ENCODE results near the gene PLG.
"Not testable (repeated sequence)": the region's sequence is repeated elsewhere in the genome, so short reads cannot be mapped to it uniquely, and the experiment has no call there.

Gene PLG

GRCh38 chr6:160781298-160781697 is 79.3 kb downstream of the PLG start:
- H3K27me3 ChIP-seq (ENCODE audit: control insufficient read depth in 1 of 2, insufficient read depth in 2 of 2, low read length in 2 of 2), result no peaks in the 10 kb centered on the region
- H3K9ac ChIP-seq (ENCODE audit: low read length), result no peak overlapping the region
- H3K27ac ChIP-seq (ENCODE audit: low read depth, low read length), result no peak overlapping the region
- H3K4me1 ChIP-seq (ENCODE audit: insufficient read depth, low read length), result no peaks in the 10 kb centered on the region
- H3K9me3 ChIP-seq (ENCODE audit: low read length), result no peaks in the 10 kb centered on the region
- no peaks in the 10 kb centered on the region for H3K36me3 ChIP-seq (ENCODE audit: insufficient read depth, low read length)
- no peak overlapping the region for H3K4me3 ChIP-seq (ENCODE audit: low read depth in 1 of 2, low read length in 2 of 2)

DNA sequence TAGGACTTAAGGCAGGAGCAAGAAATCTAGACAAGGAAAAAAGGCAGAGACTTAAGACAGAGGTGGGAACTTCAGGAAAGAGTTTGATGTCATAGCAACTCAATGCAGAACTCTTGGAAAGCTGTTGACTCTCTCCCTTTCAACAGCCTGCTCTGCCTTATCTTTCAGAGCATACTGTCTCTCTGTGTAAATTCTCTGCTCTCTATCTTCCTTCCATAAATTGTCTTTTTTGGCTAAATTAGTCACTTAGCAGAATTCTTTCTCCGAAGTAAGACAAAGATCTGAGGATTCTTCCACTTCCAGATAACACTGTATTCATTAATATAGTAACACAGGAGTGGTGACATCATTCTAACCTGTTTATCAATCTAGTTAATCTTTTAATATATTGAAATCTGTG is 80.2 kb downstream of the PLG start:
- no peaks in the 10 kb centered on the region for H3K27me3 ChIP-seq (ENCODE audit: control insufficient read depth in 1 of 2, insufficient read depth in 2 of 2, low read length in 2 of 2)
- H3K4me1 ChIP-seq (ENCODE audit: insufficient read depth, low read length), result no peaks in the 10 kb centered on the region
- H3K9ac ChIP-seq (ENCODE audit: low read length), result no peak overlapping the region
- no peak overlapping the region for H3K27ac ChIP-seq (ENCODE audit: low read depth, low read length)
- H3K36me3 ChIP-seq (ENCODE audit: insufficient read depth, low read length), result no peaks in the 10 kb centered on the region
- H3K9me3 ChIP-seq (ENCODE audit: low read length), result no peaks in the 10 kb centered on the region
- no peak overlapping the region for H3K4me3 ChIP-seq (ENCODE audit: low read depth in 1 of 2, low read length in 2 of 2)

- Histone ChIP-seq H3K36me3 (ENCODE audit: insufficient read depth, low read length) (no peaks in the 10 kb centered on the region), H3K9ac (ENCODE audit: low read length) (no peak overlapping the region), H3K4me3 (ENCODE audit: low read depth in 1 of 2, low read length in 2 of 2) (no peak overlapping the region), H3K27me3 (ENCODE audit: control insufficient read depth in 1 of 2, insufficient read depth in 2 of 2, low read length in 2 of 2) (no peaks in the 10 kb centered on the region), H3K9me3 (ENCODE audit: low read length) (no peaks in the 10 kb centered on the region), H3K27ac (ENCODE audit: low read depth, low read length) (no peak overlapping the region), H3K4me1 (ENCODE audit: insufficient read depth, low read length) (no peaks in the 10 kb centered on the region)
These were observed 81.7 kb downstream of the PLG start for GRCh38 chr6:160783741-160784140.

GRCh38 chr6:160788126-160788525 is 86.1 kb downstream of the PLG start:
- H3K27ac ChIP-seq (ENCODE audit: low read depth, low read length); H3K9ac ChIP-seq (ENCODE audit: low read length); H3K9me3 ChIP-seq (ENCODE audit: low read length); H3K27me3 ChIP-seq (ENCODE audit: control insufficient read depth in 1 of 2, insufficient read depth in 2 of 2, low read length in 2 of 2); H3K36me3 ChIP-seq (ENCODE audit: insufficient read depth, low read length); H3K4me1 ChIP-seq (ENCODE audit: insufficient read depth, low read length); H3K4me3 ChIP-seq (ENCODE audit: low read depth in 1 of 2, low read length in 2 of 2): not testable (repeated sequence)

- no peaks in the 10 kb centered on the region for H3K27me3 ChIP-seq (ENCODE audit: control insufficient read depth in 1 of 2, insufficient read depth in 2 of 2, low read length in 2 of 2)
- H3K4me3 ChIP-seq (ENCODE audit: low read depth in 1 of 2, low read length in 2 of 2), result no peak overlapping the region
- H3K36me3 ChIP-seq (ENCODE audit: insufficient read depth, low read length), result no peaks in the 10 kb centered on the region
- H3K9me3 ChIP-seq (ENCODE audit: low read length), result no peaks in the 10 kb centered on the region
- no peaks in the 10 kb centered on the region for H3K4me1 ChIP-seq (ENCODE audit: insufficient read depth, low read length)
- no peak overlapping the region for H3K9ac ChIP-seq (ENCODE audit: low read length)
- no peak overlapping the region for H3K27ac ChIP-seq (ENCODE audit: low read depth, low read length)
These were observed 86.8 kb downstream of the PLG start for GRCh38 chr6:160788806-160789205.

GRCh38 chr6:160789263-160790027 is 87.4 kb downstream of the PLG start:
- Histone ChIP-seq H3K4me1 (ENCODE audit: insufficient read depth, low read length) (no peaks in the 10 kb centered on the region), H3K27ac (ENCODE audit: low read depth, low read length) (no peak overlapping the region), H3K9me3 (ENCODE audit: low read length) (no peaks in the 10 kb centered on the region), H3K36me3 (ENCODE audit: insufficient read depth, low read length) (no peaks in the 10 kb centered on the region), H3K4me3 (ENCODE audit: low read depth in 1 of 2, low read length in 2 of 2) (no peak overlapping the region), H3K9ac (ENCODE audit: low read length) (no peak overlapping the region), H3K27me3 (ENCODE audit: control insufficient read depth in 1 of 2, insufficient read depth in 2 of 2, low read length in 2 of 2) (no peaks in the 10 kb centered on the region)

DNA sequence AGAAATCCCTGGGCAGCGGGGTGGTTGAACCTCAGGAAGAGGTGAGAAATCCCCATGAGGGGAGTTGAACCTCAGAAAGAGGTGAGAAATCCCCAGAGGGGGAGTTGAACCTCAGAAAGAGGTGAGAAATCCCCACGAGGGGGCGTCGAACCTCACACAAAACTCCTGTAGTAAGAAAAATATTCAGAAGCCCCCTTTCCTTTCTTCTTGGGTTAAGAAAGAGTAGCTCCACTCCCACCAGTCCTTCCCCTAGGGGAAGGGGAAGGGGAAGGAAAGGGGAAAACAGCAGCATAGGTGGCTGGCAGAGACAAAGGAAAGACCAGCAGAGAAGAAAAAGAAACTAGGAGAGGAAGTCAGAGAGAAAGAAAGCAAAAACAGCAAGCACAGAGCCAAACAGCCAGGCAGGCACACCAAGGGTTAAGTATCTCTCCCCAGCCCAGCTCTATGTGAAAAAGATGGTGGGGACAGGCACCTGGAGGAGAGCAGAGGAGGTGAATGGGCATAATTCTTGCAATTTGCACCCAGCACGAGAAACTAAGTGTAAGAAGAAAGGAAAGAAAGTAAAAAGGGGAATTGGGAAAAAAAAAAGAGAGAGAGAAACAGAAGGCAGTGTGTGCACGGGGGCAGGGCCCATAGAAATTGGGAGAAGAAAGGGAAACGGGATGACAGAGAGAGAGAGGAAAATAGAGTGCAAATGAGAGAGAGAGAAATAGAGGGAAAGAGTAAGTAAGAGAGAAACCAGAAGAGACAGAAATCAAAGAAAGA is 88.2 kb downstream of the PLG start:
- H3K36me3 ChIP-seq (ENCODE audit: insufficient read depth, low read length), result no peaks in the 10 kb centered on the region
- no peak overlapping the region for H3K4me3 ChIP-seq (ENCODE audit: low read depth in 1 of 2, low read length in 2 of 2)
- no peaks in the 10 kb centered on the region for H3K9me3 ChIP-seq (ENCODE audit: low read length)
- H3K27ac ChIP-seq (ENCODE audit: low read depth, low read length), result no peak overlapping the region
- H3K9ac ChIP-seq (ENCODE audit: low read length), result no peak overlapping the region
- no peaks in the 10 kb centered on the region for H3K4me1 ChIP-seq (ENCODE audit: insufficient read depth, low read length)
- H3K27me3 ChIP-seq (ENCODE audit: control insufficient read depth in 1 of 2, insufficient read depth in 2 of 2, low read length in 2 of 2), result no peaks in the 10 kb centered on the region

DNA sequence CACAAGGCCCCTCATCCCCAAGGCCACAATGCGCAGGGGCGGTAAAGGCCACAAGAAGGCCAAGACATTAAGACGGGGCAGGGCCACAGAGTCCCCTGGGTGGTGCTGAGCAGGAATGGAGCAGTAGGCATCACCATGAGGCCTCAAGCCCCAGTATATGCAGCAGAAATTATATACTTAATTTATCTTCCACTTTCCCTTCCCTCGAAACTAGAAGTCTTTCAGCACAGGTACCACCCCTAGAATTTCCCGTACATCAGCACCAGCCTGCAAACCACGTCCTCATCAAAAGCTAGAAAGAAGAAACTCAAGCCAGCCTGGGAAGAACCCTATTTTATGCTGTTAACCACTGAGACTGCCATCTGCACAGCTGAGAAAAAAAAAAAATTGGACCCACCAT is 89.4 kb downstream of the PLG start:
- H3K4me1 ChIP-seq (ENCODE audit: insufficient read depth, low read length), result no peaks in the 10 kb centered on the region
- no peak overlapping the region for H3K4me3 ChIP-seq (ENCODE audit: low read depth in 1 of 2, low read length in 2 of 2)
- no peak overlapping the region for H3K9ac ChIP-seq (ENCODE audit: low read length)
- H3K27ac ChIP-seq (ENCODE audit: low read depth, low read length), result no peak overlapping the region
- no peaks in the 10 kb centered on the region for H3K27me3 ChIP-seq (ENCODE audit: control insufficient read depth in 1 of 2, insufficient read depth in 2 of 2, low read length in 2 of 2)
- no peaks in the 10 kb centered on the region for H3K9me3 ChIP-seq (ENCODE audit: low read length)
- no peaks in the 10 kb centered on the region for H3K36me3 ChIP-seq (ENCODE audit: insufficient read depth, low read length)

GRCh38 chr6:160791981-160792418 is 90.0 kb downstream of the PLG start:
- Histone ChIP-seq H3K27ac (ENCODE audit: low read depth, low read length) (no peak overlapping the region), H3K27me3 (ENCODE audit: control insufficient read depth in 1 of 2, insufficient read depth in 2 of 2, low read length in 2 of 2) (no peaks in the 10 kb centered on the region), H3K4me3 (ENCODE audit: low read depth in 1 of 2, low read length in 2 of 2) (no peak overlapping the region), H3K9me3 (ENCODE audit: low read length) (no peaks in the 10 kb centered on the region), H3K9ac (ENCODE audit: low read length) (no peak overlapping the region), H3K36me3 (ENCODE audit: insufficient read depth, low read length) (no peaks in the 10 kb centered on the region), H3K4me1 (ENCODE audit: insufficient read depth, low read length) (no peaks in the 10 kb centered on the region)

- Histone ChIP-seq H3K9ac (ENCODE audit: low read length) (no peak overlapping the region), H3K27ac (ENCODE audit: low read depth, low read length) (no peak overlapping the region), H3K9me3 (ENCODE audit: low read length) (no peaks in the 10 kb centered on the region), H3K4me1 (ENCODE audit: insufficient read depth, low read length) (no peaks in the 10 kb centered on the region), H3K27me3 (ENCODE audit: control insufficient read depth in 1 of 2, insufficient read depth in 2 of 2, low read length in 2 of 2) (no peaks in the 10 kb centered on the region), H3K36me3 (ENCODE audit: insufficient read depth, low read length) (no peaks in the 10 kb centered on the region), H3K4me3 (ENCODE audit: low read depth in 1 of 2, low read length in 2 of 2) (no peak overlapping the region)
These were observed 90.7 kb downstream of the PLG start for GRCh38 chr6:160792708-160793107.

GRCh38 chr6:160793652-160794051 is 91.6 kb downstream of the PLG start:
- Histone ChIP-seq H3K27ac (ENCODE audit: low read depth, low read length) (no peak overlapping the region), H3K9ac (ENCODE audit: low read length) (no peak overlapping the region), H3K4me3 (ENCODE audit: low read depth in 1 of 2, low read length in 2 of 2) (no peak overlapping the region), H3K4me1 (ENCODE audit: insufficient read depth, low read length) (no peaks in the 10 kb centered on the region), H3K9me3 (ENCODE audit: low read length) (no peaks in the 10 kb centered on the region), H3K27me3 (ENCODE audit: control insufficient read depth in 1 of 2, insufficient read depth in 2 of 2, low read length in 2 of 2) (no peaks in the 10 kb centered on the region), H3K36me3 (ENCODE audit: insufficient read depth, low read length) (no peaks in the 10 kb centered on the region)

DNA sequence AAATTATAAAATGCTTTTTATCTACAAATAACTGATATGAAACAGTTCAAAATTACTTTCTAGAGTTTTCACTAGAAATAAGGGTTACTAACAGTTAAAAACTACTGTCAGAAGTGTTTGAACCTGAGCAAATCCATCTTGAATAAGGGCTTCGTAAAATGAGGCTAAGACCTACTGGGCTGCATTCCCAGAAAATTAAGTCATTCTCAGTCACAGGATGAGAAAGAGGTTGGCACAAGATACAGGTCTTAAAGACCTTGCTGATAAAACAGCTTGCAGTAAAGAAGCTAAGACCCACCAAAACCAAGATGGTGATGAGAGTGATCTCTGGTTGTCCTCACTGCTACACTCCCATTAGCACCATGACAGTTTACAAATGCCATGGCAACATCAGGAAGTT is 93.7 kb downstream of the PLG start:
- no peaks in the 10 kb centered on the region for H3K36me3 ChIP-seq (ENCODE audit: insufficient read depth, low read length)
- H3K4me1 ChIP-seq (ENCODE audit: insufficient read depth, low read length), result no peaks in the 10 kb centered on the region
- H3K27ac ChIP-seq (ENCODE audit: low read depth, low read length), result no peak overlapping the region
- no peak overlapping the region for H3K4me3 ChIP-seq (ENCODE audit: low read depth in 1 of 2, low read length in 2 of 2)
- no peaks in the 10 kb centered on the region for H3K9me3 ChIP-seq (ENCODE audit: low read length)
- H3K9ac ChIP-seq (ENCODE audit: low read length), result no peak overlapping the region
- H3K27me3 ChIP-seq (ENCODE audit: control insufficient read depth in 1 of 2, insufficient read depth in 2 of 2, low read length in 2 of 2), result no peaks in the 10 kb centered on the region
